RWPE2 (cell line): ENCODE measurements around the gene TCF12.

Experiments used
- ATAC-seq: fragments of 200-7000 bp; cut with Tn5 transposase; 3 replicates; pipeline ENCODE4 v1.9.1; 2021; ENCODE audit warnings: low read depth
- DNase-seq: peaks from one replicate; pipeline ENCODE4 v3.0.0-alpha.2; 2020; ENCODE audit warnings: low spot score
- H3K27ac ChIP-seq: fragments of 450-650 bp; 2 replicates; pipeline ENCODE4 v1.5.1; 2017; ENCODE audit warnings: mild to moderate bottlenecking; ENCODE audit not compliant: poor library complexity, severe bottlenecking
- H3K27me3 ChIP-seq: fragments of 250-450 bp; sonication (Bioruptor Pico); 2 replicates; pipeline ENCODE4 v1.5.1; 2021; ENCODE audit warnings: mild to moderate bottlenecking, moderate library complexity; ENCODE audit not compliant: insufficient read depth, poor library complexity, severe bottlenecking
- H3K36me3 ChIP-seq: fragments of 250-450 bp; sonication (Bioruptor Pico); 2 replicates; pipeline ENCODE4 v1.5.1; 2020; ENCODE audit warnings: low read depth, mild to moderate bottlenecking, moderate library complexity
- H3K4me1 ChIP-seq: fragments of 250-450 bp; sonication (Bioruptor Pico); 2 replicates; pipeline ENCODE4 v1.5.1; 2021; ENCODE audit warnings: mild to moderate bottlenecking, moderate library complexity; ENCODE audit not compliant: insufficient read depth, poor library complexity, severe bottlenecking
- H3K4me3 ChIP-seq: fragments of 250-450 bp; sonication (Bioruptor Pico); 2 replicates; pipeline ENCODE4 v1.5.1; 2021; ENCODE audit warnings: mild to moderate bottlenecking, moderate library complexity; ENCODE audit not compliant: severe bottlenecking
- H3K9me3 ChIP-seq: fragments of 250-450 bp; sonication (Bioruptor Pico); 2 replicates; pipeline ENCODE4 v1.5.1; 2021; ENCODE audit warnings: mild to moderate bottlenecking, moderate library complexity; ENCODE audit not compliant: severe bottlenecking
- TF ChIP-seq, protein P1 (sequence below): fragments of 450-650 bp; IDR thresholded peaks from one replicate; pipeline ENCODE4 v1.5.1; 2017; ENCODE audit warnings: mild to moderate bottlenecking, moderate library complexity; ENCODE audit not compliant: poor library complexity, severe bottlenecking

Gene TCF12

DNA sequence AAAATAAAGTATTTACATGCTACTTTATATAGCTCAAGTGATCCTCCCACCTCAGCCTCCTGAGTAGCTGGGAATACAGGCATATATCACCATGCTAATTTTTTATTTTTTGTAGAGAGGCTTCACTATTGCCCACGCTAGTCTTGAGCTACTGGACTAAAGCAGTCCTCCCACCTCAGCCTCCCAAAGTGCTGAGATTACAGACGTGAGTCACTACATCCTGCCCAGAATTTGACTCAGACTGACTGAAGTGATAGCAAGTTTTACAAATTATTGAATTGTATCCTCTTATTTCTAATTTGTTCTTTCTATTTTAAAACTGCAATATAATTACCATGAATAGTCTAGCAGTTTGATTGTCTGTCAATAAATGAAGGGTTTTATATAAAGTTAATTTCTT lies 247.5 kb downstream of the TCF12 start:
- DNase-seq (no peak), ATAC-seq (peak; percentile 82)
- Histone ChIP-seq H3K36me3 (peaks cover 19% of the 10 kb centered on the region), H3K27ac (no peak overlapping the region), H3K4me1 (peaks cover 1% of the 10 kb centered on the region), H3K27me3 (no peaks in the 10 kb centered on the region), H3K4me3 (no peak overlapping the region), H3K9me3 (no peaks in the 10 kb centered on the region)
- TF ChIP-seq, protein P1, sequence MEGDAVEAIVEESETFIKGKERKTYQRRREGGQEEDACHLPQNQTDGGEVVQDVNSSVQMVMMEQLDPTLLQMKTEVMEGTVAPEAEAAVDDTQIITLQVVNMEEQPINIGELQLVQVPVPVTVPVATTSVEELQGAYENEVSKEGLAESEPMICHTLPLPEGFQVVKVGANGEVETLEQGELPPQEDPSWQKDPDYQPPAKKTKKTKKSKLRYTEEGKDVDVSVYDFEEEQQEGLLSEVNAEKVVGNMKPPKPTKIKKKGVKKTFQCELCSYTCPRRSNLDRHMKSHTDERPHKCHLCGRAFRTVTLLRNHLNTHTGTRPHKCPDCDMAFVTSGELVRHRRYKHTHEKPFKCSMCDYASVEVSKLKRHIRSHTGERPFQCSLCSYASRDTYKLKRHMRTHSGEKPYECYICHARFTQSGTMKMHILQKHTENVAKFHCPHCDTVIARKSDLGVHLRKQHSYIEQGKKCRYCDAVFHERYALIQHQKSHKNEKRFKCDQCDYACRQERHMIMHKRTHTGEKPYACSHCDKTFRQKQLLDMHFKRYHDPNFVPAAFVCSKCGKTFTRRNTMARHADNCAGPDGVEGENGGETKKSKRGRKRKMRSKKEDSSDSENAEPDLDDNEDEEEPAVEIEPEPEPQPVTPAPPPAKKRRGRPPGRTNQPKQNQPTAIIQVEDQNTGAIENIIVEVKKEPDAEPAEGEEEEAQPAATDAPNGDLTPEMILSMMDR = no peak

DNA sequence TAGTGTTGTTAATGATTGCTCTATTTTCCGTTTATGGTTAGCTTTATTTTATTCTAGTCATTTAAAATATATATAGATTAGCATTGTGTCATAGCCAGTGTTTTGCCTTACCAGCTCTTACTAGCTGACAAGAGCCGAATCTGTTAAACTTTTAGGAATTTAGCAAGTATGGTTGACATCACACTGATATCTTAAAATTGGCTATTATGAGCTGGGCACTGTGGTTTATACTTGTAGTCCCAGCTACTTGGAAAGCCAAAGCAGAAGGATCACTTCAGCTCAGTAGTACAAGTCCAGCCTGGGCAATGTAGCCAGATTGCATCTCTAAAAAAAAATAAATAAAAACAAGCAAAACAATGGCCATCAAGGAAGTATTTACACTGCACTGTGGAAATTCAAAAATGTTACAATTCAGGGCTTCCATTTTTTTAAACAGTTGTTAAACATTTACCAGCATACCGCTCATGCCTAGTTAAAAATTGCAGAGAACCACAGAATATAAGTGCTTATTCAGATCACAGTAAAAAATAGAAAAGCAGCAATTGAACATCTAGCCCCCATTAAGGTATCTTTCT lies 249.5 kb downstream of the TCF12 start:
- peaks cover 29% of the 10 kb centered on the region for H3K36me3 ChIP-seq
- TF ChIP-seq, protein P1 = no peak
- DNase-seq = no peak
- no peaks in the 10 kb centered on the region for H3K27me3 ChIP-seq
- H3K27ac ChIP-seq = no peak overlapping the region
- no peak for ATAC-seq
- no peak overlapping the region for H3K4me3 ChIP-seq
- no peaks in the 10 kb centered on the region for H3K9me3 ChIP-seq
- H3K4me1 ChIP-seq = no peaks in the 10 kb centered on the region

DNA sequence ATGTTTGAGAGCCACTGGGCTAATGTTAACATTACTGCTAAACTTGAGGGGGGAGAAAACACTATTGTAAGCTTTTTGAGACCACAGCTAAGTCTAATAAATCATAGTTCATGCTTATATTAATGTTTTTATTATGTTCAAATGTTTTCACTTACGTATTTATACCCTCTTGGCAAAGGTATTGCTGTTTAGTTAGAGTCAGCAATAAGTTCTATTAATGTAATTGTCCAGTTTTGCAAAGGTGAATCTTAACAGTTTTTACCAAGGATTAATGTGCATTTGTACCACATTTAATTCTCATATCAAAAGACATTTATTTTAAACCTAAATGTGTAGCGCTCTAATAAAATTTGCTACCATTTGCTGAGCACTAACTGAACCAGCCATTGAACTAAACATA lies 251.2 kb downstream of the TCF12 start:
- H3K36me3 ChIP-seq = peaks cover 29% of the 10 kb centered on the region
- ATAC-seq (no peak), DNase-seq (no peak)
- H3K27ac ChIP-seq = no peak overlapping the region
- no peaks in the 10 kb centered on the region for H3K9me3 ChIP-seq
- no peaks in the 10 kb centered on the region for H3K27me3 ChIP-seq
- TF ChIP-seq, protein P1 = no peak
- H3K4me1 ChIP-seq = no peaks in the 10 kb centered on the region
- H3K4me3 ChIP-seq = no peak overlapping the region

DNA sequence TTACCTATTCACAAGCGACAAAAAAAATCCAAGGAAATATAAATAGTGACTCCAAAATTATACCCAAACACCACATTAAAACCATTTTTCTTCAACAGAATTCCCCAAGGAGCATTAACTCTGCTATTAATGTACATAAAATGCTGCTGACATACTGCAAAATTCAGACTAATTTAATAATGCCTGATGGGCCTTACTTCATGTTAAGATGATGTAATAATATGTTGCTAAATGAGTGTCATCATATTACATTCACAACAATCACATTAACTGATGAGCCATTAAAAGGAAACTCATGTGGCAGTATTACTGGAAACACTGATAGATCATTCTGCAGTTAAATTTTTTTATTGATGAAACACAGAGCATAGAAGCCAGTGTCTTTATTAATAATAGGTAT lies 253.0 kb downstream of the TCF12 start:
- Histone ChIP-seq H3K27ac (no peak overlapping the region), H3K36me3 (peaks cover 27% of the 10 kb centered on the region), H3K9me3 (no peaks in the 10 kb centered on the region), H3K4me3 (no peak overlapping the region), H3K27me3 (no peaks in the 10 kb centered on the region), H3K4me1 (no peaks in the 10 kb centered on the region)
- TF ChIP-seq, protein P1 = no peak
- ATAC-seq = no peak
- no peak for DNase-seq

DNA sequence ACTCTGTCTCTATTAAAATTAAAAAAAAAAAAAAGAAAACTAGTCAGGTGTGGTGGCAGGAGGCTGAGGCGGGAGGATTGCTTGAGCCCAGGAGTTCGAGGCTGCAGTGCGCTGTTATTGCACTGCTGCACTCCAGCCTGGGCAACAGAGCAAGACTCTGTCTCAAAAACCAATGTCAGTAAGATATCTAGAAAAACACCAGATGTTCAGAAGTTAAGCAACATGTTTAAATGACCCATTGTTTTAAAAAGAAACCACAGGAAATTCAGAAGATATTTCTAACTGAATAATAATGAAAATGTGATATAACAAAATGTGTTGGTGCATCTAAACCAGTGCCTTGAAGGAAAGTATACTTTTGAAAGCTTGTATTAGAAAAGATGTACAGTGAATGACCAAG lies 254.5 kb downstream of the TCF12 start:
- Histone ChIP-seq H3K27ac (no peak overlapping the region), H3K4me1 (no peaks in the 10 kb centered on the region), H3K36me3 (peaks cover 18% of the 10 kb centered on the region), H3K4me3 (no peak overlapping the region), H3K27me3 (no peaks in the 10 kb centered on the region), H3K9me3 (no peaks in the 10 kb centered on the region)
- ATAC-seq = no peak
- DNase-seq = no peak
- TF ChIP-seq, protein P1 = no peak
